Jurkat, Clone E6-1 (cell line): Measurements from ENCODE around the gene KIF1A.
"Not testable (repeated sequence)": the region's sequence is repeated elsewhere in the genome, so short reads cannot be mapped to it uniquely, and the experiment has no call there.

Experiments
- DNase-seq: peaks from one replicate; pipeline ENCODE4 v3.0.0-alpha.2; 2011; ENCODE audit warnings: low read depth, low spot score
- H3K4me3 ChIP-seq: 2 replicates; pipeline ENCODE4 v1.5.1; 2011; ENCODE audit warnings: mild to moderate bottlenecking, low read length, control low read depth, moderate library complexity

Gene KIF1A

DNA sequence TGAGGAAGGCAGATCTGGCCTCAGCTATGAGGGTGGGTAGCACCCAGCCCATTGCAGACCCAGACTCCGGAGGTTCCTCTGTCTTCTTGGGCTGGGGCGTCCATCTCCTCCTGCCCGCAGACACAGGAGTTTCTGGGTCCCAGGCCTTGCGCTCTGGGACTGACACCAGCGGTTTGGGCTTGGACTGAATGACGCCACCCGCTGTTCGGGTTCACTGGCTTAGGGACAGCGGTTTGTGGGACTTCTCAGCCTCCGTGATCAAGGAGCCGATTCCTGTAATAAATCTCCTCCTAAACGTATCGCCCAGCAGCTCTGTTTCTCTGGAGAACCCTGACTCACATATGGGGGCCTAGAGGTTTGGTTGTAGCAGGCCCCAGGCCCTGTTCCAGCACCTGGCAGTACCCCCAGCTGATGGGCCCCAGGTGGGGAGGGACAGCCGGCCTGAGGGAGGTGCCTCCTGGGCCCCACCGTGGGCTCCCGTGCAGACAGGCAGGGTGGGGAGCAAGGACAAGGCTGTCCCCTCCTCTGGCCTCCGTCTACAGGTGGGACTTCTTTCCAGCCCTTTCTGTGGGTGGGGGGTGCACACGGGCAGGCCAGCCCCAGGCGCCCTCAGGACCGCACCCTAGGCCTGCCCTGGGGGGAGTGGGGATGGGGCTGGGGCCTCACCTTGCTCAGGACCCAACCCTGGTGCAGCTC is 132.8 kb downstream of the KIF1A start:
- DNase-seq = no peak
- H3K4me3 ChIP-seq = no peak overlapping the region

DNA sequence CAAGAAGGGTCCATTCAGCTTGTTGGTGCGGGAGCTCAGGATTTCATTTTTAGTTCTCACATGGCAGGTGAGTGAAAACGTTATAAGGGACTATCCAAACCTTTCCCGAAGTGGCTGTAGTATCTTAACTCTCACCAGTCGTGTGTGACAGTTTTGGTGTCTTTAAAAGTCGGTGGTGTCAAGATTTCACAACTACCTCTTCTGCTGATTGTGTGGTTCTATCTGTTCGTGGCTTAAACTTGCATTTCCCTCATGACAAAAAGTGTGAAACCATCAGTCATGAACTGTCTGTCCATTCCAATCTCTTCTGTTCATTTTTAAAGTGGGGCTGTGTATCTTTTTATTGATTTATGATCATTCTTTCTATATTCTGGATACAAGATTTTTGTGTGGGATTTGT is 133.6 kb downstream of the KIF1A start:
- DNase-seq = no peak
- no peak overlapping the region for H3K4me3 ChIP-seq

DNA sequence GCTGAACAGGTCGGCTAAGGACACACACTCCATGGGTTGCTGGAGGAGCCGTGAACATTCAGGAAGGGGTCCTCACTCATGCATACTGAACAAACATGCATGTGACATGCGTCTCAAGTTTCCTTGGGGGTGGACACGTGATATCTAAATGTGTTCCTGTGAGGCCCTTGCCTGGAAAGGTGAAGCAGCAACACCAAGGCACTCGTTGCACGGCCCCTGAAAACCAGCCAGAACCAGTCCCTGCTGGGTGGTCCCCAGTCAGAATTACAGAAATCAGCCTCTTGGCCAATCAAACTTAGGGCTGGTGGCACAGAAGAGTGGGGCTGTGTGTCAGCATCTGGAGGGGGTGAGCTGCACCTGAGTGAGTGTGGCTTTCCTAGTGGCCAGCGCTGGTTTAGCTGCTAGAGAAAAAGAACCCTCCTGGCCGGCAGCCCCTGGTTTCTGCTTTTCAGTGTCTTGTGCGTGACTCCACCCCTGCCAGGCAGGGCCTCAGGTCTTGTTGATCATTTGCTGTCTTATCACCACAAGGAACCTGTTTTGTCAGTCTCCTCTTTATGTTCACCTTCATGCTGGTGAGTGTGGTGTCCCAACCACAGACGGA is 134.1 kb downstream of the KIF1A start:
- DNase-seq = no peak

DNA sequence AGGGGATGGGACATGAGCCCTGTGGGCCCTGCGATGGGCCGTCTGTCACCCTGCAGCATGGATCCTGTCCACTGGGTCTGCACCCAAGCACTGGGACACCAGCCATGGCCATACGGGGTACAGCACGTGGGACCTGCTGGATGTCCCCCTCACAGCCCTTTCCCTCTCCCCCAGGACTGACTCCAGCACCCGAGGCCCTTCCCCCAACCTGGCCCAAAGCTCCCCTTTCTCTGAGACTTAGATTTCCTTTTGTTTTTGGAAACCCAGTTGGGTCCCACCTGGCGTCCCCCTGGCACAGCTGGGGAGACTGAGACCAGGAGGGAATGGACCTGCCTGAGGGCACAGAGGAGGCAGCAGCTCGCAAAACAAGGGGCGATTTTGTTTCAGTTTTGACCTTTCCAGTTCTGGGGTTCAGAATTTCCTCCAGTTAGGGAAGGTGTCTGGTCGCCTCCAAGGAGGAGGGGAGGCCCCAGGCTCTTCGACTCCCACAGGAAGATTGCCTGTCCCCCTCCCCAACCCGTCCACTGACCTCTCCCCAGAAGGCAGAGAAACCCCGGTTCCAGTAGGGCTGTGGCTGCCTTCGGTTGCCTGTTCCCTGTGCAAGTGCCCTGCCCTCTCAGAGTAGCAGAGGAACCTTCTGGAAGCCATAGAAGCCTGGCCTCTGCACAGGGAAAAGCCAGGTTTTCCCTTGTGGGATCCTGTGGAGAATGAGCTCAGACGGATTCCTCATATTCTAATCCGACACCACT is 135.9 kb downstream of the KIF1A start:
- DNase-seq, H3K4me3 ChIP-seq: not testable (repeated sequence)

More for the DNA sequence above, 134.1 kb downstream of the KIF1A start:
- H3K4me3 ChIP-seq = no peak overlapping the region

DNA sequence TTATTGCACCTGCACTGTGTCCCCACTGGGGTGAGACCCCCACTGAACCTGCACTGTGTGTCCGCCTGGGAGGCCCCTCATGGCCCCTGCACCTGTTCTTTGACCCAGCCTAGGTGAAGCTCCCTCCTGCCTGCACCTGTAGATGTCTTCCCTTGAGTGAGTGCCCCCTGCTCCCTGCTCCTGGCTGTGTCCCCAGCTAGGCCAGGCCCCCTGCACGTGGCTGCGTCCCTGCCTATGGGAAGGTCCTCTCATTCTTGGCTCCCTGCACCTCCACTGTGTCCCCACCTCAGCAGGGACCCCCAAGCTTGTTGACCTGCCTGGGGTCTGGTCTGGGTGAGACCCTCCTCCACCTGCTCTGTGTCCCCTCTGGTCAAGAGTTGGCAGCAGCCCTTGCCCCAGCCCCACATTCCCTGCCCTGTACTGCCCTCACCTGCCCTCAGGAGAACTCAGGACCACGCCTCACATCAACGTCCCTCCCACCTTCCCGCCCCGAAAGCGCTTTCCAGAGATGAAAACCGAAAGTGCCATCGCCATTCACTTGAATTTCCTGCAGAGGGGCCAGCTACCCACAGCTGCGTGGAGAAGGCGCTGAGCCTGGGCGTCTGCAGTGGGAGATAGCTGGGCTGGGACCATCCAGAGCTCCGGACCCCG is 136.6 kb downstream of the KIF1A start:
- H3K4me3 ChIP-seq, DNase-seq: not testable (repeated sequence)

DNA sequence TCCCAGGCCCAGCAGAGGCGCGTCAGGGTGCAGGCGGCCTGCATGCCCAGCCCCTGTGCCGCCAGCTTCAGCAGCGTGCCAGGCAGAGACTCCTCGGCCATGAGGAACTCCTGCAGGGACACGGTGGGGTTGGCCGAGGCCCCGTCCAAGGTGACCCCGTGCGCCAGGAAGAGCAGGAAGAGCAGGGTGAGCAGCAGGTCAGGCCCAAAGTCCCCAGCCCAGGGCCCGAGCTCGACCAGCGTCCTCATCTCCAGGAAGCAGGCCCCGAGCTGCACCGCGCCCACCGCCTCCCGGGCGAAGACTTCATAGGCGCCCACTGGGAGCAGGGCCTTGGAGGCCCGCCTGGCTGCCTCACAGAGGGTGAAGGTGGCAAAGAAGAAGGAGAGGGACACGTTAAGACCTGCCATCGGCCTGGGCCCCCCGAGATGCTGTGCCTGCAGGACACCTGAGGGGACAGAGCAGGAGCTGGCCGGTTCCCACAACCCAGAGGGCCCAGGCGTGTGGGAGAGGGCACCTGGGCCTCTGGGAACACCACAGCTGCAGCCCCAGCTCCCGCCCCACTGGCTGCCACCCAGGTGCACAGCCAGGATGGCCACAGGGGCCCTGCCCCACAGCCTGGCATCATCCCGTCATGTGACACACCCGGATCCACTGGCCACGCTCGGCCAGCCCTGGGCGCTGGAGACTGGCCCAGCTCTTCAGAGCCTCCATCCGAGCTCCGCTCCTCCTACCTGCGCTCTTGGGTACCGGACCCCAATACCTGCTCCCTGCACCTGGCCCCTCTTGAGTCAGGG is 137.4 kb downstream of the KIF1A start, which contains the start of gene AQP12B:
TSS of gene AQP12B (minus strand) at position 455 of the 794 bp plus-strand sequence. CDS start at position 407, 48 bp downstream.
- H3K4me3 ChIP-seq, DNase-seq: not testable (repeated sequence)

DNA sequence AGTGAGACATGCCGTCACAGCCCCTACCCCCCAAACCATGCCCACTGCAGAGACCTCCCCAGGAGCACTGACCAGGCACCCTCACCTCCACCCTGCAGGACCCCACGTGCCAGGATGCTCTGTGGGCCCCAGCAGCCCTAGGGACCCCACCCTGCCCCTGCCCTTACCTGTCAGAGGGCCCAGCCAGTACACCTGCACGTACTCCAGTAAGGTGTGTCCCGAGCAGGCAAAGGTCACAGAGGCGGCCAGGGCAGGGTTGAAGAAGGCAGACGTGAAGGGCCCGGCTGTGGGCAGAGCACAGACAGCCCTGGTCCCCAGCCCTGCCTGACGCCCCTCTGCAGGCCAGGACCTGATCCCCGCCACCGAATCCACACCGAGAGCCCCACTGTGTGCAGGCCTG is 139.8 kb downstream of the KIF1A start:
- not testable (repeated sequence) for DNase-seq

DNA sequence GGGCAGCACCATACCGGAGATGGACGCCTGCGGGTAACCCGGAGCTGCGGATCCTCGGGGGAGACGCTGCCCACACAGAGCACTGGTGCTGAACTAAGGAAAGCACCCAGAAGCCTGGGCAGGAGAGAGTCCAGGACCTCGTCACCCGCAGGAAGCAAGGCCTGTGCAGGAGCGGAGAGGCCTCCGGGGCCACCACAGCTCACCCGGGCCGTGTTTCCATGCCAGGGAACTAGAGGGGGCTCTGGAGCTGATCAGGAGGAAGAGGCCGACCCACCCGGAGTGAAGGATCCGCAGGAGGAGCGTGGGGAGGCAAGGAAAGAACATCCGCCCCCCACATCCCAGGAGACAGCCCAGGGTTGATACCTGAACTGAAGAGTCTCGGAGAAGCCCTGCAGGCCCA is 141.1 kb downstream of the KIF1A start:
- not testable (repeated sequence) for DNase-seq, H3K4me3 ChIP-seq

More for the DNA sequence above, 139.8 kb downstream of the KIF1A start:
- H3K4me3 ChIP-seq = not testable (repeated sequence)

DNA sequence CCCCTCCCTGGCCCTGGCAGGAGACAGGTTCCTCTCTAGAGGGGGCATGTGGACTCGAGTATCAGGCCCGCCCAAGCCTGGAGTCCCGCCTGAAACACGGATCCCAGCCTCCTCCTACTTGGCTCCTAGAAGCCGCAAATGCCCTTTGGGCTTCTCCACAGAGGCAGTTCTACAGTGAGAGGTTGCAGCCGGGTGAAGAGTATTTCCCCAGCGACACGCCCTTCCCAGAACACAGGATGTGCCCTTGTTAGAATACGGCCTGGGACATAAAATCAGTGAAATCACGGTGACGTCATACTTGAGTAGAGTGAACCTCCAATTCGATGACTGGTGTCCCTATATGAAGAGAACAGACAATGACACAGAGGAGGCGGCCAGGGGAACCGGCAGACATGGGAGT is 142.0 kb downstream of the KIF1A start:
- not testable (repeated sequence) for DNase-seq, H3K4me3 ChIP-seq

DNA sequence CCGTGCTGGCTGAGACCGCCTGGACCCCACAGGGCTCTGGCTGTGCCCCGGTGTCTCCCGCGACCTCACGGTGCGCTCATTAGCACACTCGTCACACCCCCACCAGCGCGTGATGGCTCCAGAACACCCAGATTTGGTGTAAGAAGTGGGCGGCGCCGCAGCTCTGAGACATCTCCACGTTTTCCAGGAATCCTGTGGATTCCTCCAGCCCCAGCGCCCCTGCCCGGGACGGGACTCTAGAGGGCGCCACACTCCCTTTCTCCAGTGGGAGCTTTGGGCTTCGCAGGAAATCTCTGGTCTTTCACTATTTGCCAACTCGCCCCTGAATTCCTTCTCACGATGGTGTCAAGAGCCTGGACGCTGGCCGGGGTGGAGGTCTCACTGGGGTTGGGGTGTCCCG is 144.7 kb downstream of the KIF1A start:
- H3K4me3 ChIP-seq, DNase-seq: not testable (repeated sequence)

DNA sequence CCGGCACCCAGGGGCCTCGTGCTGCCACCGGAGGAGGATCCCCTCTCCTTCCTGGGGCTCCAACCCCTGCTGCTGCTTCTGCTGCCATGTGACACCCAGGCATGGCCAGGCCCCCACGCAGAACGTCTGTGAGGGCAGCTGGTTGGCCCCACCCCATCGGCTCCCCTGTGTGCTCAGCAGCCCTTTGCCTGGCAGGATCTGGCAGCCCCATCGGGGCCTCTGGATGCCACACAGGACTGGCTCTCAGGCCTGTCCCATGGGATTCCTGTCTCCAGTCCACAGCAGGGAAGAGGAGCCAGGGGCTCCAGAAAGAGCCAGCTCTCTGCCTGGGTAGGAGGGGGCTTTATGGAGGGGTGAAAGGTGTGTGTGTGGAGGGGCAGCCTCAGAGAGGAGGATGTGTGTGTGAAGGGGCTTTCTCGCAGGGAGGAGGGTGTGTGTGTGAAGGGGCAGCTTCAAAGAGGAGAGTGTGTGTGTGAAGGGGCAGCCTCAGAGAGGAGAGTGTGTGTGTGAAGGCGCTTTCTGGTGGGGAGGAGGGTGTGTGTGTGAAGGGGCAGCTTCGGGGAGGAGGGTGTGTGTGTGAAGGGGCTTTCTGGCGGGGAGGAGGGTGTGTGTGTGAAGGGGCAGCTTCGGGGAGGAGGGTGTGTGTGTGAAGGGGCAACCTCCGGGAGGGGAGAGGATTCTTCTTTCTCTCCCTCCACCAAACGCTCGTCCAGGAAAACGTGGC is 145.4 kb downstream of the KIF1A start:
- H3K4me3 ChIP-seq, DNase-seq: not testable (repeated sequence)

DNA sequence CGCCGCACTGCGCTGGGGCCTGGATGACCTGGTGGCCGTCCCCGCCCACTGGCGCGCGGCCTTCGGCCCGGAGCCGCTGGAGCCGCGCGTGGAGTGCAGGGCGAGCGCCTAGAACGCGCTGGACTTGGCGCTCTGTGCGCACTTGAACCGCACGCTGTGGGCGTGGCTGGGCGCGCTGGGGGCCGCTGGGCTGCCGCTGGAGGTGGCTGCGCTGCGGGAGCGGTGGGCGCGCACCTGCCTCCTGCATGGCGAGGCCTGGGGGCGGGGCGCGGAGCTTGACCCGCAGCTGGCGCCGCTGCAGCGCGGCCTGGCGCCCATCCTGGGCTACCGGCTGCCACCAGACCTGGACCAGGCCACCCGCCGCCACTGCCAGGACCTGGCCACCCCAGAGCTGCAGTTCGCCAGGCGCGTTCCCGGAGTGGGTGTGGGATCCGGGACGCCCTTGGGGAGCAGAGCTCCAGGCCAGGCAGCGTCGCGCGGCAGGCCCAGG is 147.3 kb downstream of the KIF1A start:
- H3K4me3 ChIP-seq = no peak overlapping the region
- no peak for DNase-seq

DNA sequence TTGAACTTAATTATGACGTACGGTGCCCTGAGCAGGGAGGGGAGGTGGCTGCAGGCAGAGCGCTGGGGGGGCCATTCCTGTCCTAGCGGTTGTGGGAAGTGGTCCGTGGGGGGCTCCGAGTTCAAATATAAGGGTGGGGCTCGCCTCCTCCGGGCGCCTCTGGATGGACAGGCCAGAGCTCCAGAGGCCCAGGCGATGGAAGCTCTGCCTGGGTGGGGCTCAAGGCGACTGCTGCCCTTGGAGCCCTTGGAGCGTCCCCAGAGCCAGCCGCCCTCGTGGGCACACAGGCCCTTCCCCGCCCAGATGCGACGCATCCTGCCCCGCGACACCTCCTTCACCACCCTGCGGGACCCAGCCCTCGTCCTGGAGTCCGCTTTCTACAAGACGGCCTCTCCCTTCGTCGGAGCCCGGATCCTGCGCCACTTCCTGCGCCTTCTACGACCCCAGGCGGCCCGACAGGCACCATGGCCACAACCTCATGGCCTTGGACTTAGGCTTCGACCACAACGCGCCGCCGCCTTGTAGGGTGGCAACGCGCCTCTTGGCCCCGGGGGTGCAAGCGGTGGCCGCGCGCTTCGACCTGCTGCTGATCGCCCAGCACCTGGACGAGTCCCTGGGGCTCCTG is 147.8 kb downstream of the KIF1A start:
- no peak for DNase-seq
- no peak overlapping the region for H3K4me3 ChIP-seq

DNA sequence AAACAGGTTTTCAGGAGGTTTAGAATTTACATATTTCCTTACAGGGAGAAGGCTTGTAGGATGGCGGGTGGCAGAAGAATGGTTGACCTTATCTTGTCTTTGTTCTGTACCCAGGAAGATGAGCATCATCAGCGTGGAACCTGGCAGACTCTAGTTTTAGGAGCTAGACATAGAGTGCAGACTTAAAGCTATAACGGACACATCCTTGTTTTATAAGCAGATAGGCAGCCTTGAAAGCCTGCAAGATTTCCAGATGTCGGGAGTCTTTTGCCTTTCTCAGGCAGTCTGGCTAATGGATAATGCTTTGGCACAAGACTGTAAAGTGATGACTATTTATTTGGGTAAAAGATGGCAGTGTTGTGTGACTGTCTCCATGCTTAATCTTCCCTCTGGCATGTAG is 149.1 kb downstream of the KIF1A start:
- no peak for DNase-seq
- no peak overlapping the region for H3K4me3 ChIP-seq

DNA sequence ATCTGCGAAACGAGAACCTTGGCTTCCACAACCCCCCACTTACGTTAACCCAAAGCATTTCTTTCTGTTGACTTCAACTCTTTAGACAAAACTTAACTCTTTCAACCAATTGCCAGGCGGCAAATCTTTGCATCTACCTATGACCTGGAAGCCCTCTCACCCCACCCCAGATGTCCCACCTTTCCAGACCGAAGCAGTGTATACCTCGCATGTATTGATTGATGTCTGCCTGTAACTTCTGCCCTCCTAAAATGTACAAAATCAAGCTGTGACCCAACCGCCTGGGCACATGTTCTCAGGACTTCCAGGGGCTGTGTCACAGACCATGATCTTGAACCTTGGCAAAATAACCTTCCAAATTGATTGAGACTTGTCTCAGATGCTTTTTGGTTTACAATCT is 149.6 kb downstream of the KIF1A start:
- no peak overlapping the region for H3K4me3 ChIP-seq
- no peak for DNase-seq

DNA sequence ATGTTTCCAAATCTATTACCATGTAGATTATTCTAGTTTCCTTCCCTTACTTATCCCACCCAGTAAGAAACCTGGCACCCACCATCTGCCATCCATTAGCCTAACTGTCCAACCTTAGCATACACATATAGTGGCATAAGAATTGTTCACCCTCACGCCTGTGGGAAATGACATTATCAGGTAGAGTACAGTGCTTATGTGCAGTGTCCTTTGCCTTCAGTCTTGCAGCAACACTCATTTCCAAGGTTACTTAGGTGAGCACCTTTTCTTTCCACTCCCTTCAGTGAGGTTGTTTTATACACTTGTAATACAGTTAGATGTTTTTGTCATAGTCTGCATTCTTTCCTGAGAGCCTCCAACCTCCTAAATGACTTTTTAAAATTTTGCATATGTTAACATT is 155.4 kb downstream of the KIF1A start:
- DNase-seq = no peak
- H3K4me3 ChIP-seq = no peak overlapping the region
